T1000 (cell line): Measurements from ENCODE around the gene PRKAG1.

Experiments used
- DNase-seq: peaks from one replicate; lab custom pipeline; 2025; ENCODE audit warnings: mixed read lengths; lab: John Stamatoyannopoulos, UW

The PRKAG1 gene

GRCh38 chr12:48981757-48982157, 36.8 kb downstream of the PRKAG1 start:
- DNase-seq = no peak

- DNase-seq = no peak
These were observed 37.4 kb downstream of the PRKAG1 start for GRCh38 chr12:48980953-48981756.

- no peak for DNase-seq
These were observed 38.1 kb downstream of the PRKAG1 start for GRCh38 chr12:48980389-48980952.

- DNase-seq = no peak
These were observed 38.8 kb downstream of the PRKAG1 start for GRCh38 chr12:48979602-48980388.

- no peak for DNase-seq
These were observed 39.6 kb downstream of the PRKAG1 start for GRCh38 chr12:48978741-48979601.

- DNase-seq = no peak
These were observed 40.3 kb downstream of the PRKAG1 start, which contains the start of gene WNT1 for GRCh38 chr12:48978291-48978740. Gene WNT1, plus strand, starts transcription at chr12:48978322. Its CDS starts 329 bp downstream, at chr12:48978651.

- no peak for DNase-seq
These were observed 41.0 kb downstream of the PRKAG1 start for GRCh38 chr12:48977290-48978281.

- no peak for DNase-seq
These were observed 44.5 kb downstream of the PRKAG1 start for GRCh38 chr12:48973941-48974673.

- DNase-seq = no peak
These were observed 45.0 kb downstream of the PRKAG1 start for GRCh38 chr12:48973531-48973930.

- no peak for DNase-seq
These were observed 45.6 kb downstream of the PRKAG1 start for GRCh38 chr12:48972952-48973483.

GRCh38 chr12:48972213-48972951, 46.2 kb downstream of the PRKAG1 start:
- DNase-seq = peak; percentile 89

GRCh38 chr12:48970702-48971334, 47.8 kb downstream of the PRKAG1 start:
- no peak for DNase-seq

GRCh38 chr12:48969833-48970701, 48.5 kb downstream of the PRKAG1 start:
- no peak for DNase-seq

- no peak for DNase-seq
These were observed 49.3 kb downstream of the PRKAG1 start for GRCh38 chr12:48969160-48969771.

- DNase-seq = no peak
These were observed 50.1 kb downstream of the PRKAG1 start for GRCh38 chr12:48968467-48968866.

- no peak for DNase-seq
These were observed 50.6 kb downstream of the PRKAG1 start for GRCh38 chr12:48967991-48968390.
